ENCODE measurements around the gene ST8SIA4. TPM values are rescaled to one million over a fixed set of nuclear protein-coding genes. Genes with fewer than 3 reads are reported as not detected.

Gene ST8SIA4
- total and polyA plus RNA-seq, 2 experiments from 2014 or later, result 3.1 to 6.0 TPM

DNA sequence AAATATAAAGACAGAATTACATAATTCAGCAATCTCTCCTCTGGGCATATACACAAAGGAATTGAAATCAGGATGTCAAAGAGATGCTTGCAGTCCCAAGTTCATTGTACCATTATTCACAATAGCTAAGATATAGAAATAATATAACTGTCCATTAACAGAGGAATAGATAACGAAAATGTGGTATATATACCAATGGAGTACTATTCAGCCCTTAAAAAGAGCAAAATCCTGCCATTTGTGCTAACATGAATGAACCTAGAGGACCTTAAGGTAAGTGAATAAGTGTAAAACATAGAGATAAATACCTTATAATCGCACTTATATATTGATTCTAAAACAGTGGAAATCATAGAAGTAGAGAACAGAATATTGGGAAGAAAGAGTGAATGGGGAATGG lies 7.0 kb downstream of the ST8SIA4 start:
- Histone ChIP-seq H3K4me3 (no peak overlapping the region), H3K9me2 (replicated peaks; ENCODE audit: insufficient read depth) (no peaks in the 10 kb centered on the region), H3K27ac (no peak overlapping the region), H3K79me2 (no peaks in the 10 kb centered on the region), H3K36me3 (replicated peaks; ENCODE audit: insufficient read depth, low read depth) (no peaks in the 10 kb centered on the region), H3K9me3 (ENCODE audit: low read depth) (no peaks in the 10 kb centered on the region), H3K4me2 (no peak overlapping the region), H3K27me3 (no peaks in the 10 kb centered on the region), H3K4me1 (ENCODE audit: insufficient read depth) (no peaks in the 10 kb centered on the region), H4K20me1 (ENCODE audit: insufficient read depth, poor library complexity, severe bottlenecking) (no peaks in the 10 kb centered on the region), H2AFZ (no peak overlapping the region)
- 84% methylated on average over 2 of the region's 2 CpGs for WGBS (ENCODE audit: low lambda C conversion rate, missing lambda C conversion rate)
- no peak for DNase-seq (ENCODE audit: low spot score)
- TF ChIP-seq EZH2phosphoT487 (IDR thresholded peaks at IDR 0.05; ENCODE audit: low read depth, severe bottlenecking, unreplicated experiment) (no peak), EZH2 (IDR thresholded peaks at IDR 0.05; ENCODE audit: borderline replicate concordance) (no peak)

DNA sequence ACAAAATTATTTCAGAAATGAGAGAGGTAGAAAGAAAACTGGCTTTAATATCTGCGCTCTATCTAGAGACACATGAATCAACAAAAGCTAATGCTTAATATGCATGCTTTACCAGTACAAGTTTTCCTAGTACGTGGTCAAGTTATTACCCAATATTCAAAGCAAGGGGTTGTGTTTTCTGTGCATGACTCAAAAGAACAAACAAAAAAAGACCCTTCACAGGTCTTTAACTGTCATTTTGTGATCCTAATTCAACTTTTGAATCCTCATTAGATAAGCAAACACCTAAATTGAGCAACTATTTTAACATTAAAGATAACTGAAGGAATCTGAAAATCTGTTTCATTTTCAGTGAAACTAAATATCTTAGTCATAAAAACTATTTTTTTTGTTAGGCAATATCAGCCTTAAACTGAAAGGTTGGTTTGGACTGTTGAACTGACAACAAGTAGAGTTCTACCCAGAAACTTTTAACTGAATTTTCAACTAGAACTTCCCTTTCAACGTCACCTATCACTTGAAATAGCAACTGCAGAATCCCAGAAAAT lies 12.5 kb downstream of the ST8SIA4 start:
- no peaks in the 10 kb centered on the region for H4K20me1 ChIP-seq (ENCODE audit: insufficient read depth, poor library complexity, severe bottlenecking)
- no peak overlapping the region for H3K4me3 ChIP-seq
- TF ChIP-seq EZH2phosphoT487 (IDR thresholded peaks at IDR 0.05; ENCODE audit: low read depth, severe bottlenecking, unreplicated experiment) (no peak), EZH2 (IDR thresholded peaks at IDR 0.05; ENCODE audit: borderline replicate concordance) (no peak)
- TF ChIP-seq, protein P1, sequence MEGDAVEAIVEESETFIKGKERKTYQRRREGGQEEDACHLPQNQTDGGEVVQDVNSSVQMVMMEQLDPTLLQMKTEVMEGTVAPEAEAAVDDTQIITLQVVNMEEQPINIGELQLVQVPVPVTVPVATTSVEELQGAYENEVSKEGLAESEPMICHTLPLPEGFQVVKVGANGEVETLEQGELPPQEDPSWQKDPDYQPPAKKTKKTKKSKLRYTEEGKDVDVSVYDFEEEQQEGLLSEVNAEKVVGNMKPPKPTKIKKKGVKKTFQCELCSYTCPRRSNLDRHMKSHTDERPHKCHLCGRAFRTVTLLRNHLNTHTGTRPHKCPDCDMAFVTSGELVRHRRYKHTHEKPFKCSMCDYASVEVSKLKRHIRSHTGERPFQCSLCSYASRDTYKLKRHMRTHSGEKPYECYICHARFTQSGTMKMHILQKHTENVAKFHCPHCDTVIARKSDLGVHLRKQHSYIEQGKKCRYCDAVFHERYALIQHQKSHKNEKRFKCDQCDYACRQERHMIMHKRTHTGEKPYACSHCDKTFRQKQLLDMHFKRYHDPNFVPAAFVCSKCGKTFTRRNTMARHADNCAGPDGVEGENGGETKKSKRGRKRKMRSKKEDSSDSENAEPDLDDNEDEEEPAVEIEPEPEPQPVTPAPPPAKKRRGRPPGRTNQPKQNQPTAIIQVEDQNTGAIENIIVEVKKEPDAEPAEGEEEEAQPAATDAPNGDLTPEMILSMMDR (IDR thresholded peaks at IDR 0.05; ENCODE audit: poor library complexity), result no peak
- peak overlapping the region; percentile 10 for H2AFZ ChIP-seq
- no peaks in the 10 kb centered on the region for H3K9me3 ChIP-seq (ENCODE audit: low read depth)
- no peak for DNase-seq (ENCODE audit: low spot score)
- no peaks in the 10 kb centered on the region for H3K36me3 ChIP-seq (replicated peaks; ENCODE audit: insufficient read depth, low read depth)
- no peaks in the 10 kb centered on the region for H3K9me2 ChIP-seq (replicated peaks; ENCODE audit: insufficient read depth)
- 54% methylated on average over 3 of the region's 3 CpGs for WGBS (ENCODE audit: low lambda C conversion rate, missing lambda C conversion rate)
- H3K27ac ChIP-seq, result peak overlapping the region; percentile 25
- H3K27me3 ChIP-seq, result no peaks in the 10 kb centered on the region
- H3K4me1 ChIP-seq (ENCODE audit: insufficient read depth), result no peaks in the 10 kb centered on the region
- peak overlapping the region; percentile 10 for H3K4me2 ChIP-seq
- no peaks in the 10 kb centered on the region for H3K79me2 ChIP-seq

DNA sequence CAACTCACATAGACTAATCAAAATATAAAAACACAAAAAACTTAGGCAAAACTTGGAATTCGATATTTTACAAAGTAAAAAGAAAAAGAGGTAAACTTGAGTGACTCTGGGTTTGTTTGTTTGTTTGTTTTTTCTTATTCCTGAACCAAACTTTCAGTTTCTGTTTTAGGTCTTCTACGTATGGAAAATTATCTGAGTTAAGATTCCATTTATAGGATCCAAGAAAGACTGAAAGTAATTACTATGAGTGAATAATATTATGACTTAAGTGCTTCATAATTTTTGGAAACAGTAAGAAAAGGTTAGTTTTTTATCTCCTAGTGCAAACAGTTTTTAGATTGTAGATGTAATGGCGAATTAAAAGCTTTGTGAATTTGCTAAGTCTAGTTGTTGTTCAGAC lies 13.2 kb downstream of the ST8SIA4 start:
- Histone ChIP-seq H3K27me3 (no peaks in the 10 kb centered on the region), H3K9me2 (replicated peaks; ENCODE audit: insufficient read depth) (no peaks in the 10 kb centered on the region), H3K4me2 (peak overlapping the region; percentile 10), H3K27ac (peak overlapping the region; percentile 25), H3K4me1 (ENCODE audit: insufficient read depth) (no peaks in the 10 kb centered on the region), H4K20me1 (ENCODE audit: insufficient read depth, poor library complexity, severe bottlenecking) (no peaks in the 10 kb centered on the region), H3K9me3 (ENCODE audit: low read depth) (no peaks in the 10 kb centered on the region), H2AFZ (peak overlapping the region; percentile 10), H3K4me3 (no peak overlapping the region), H3K36me3 (replicated peaks; ENCODE audit: insufficient read depth, low read depth) (no peaks in the 10 kb centered on the region), H3K79me2 (no peaks in the 10 kb centered on the region)
- 82% methylated on average over 3 of the region's 3 CpGs for WGBS (ENCODE audit: low lambda C conversion rate, missing lambda C conversion rate)
- TF ChIP-seq EZH2phosphoT487 (IDR thresholded peaks at IDR 0.05; ENCODE audit: low read depth, severe bottlenecking, unreplicated experiment), result no peak
- TF ChIP-seq EZH2 (IDR thresholded peaks at IDR 0.05; ENCODE audit: borderline replicate concordance), result no peak
- TF ChIP-seq, protein P1 (IDR thresholded peaks at IDR 0.05; ENCODE audit: poor library complexity), result no peak
- DNase-seq (ENCODE audit: low spot score), result no peak

DNA sequence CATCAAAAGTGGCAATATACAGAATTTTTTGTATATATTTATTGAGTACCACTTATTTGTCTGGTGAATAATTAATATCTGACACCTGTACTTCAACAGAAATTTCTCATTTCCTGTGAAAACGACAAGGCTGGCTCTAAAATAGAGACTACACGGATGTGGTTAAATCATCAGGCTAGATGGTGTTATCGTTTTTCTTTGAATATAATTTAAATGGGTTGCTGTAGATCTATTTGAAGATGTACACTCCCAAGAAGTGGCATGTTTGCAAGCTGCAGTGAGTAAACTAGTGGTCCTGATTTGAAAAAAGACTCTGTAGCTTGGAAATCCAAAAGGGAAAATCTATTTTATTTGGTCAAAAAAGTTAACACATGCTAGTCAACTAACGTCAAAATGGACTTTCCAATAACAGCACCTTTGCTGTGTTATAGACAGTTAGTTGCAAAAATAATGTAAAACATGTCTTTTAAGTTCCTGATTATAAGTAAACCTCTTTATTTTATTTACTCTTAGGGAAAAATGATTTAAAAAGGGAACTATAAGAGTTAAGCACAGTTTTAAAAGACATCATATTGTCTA lies 13.8 kb downstream of the ST8SIA4 start:
- Histone ChIP-seq H2AFZ (no peak overlapping the region), H3K4me3 (no peak overlapping the region), H3K4me1 (ENCODE audit: insufficient read depth) (no peaks in the 10 kb centered on the region), H3K27ac (no peak overlapping the region), H4K20me1 (ENCODE audit: insufficient read depth, poor library complexity, severe bottlenecking) (no peaks in the 10 kb centered on the region), H3K27me3 (no peaks in the 10 kb centered on the region), H3K79me2 (no peaks in the 10 kb centered on the region), H3K4me2 (no peak overlapping the region), H3K9me3 (ENCODE audit: low read depth) (no peaks in the 10 kb centered on the region), H3K9me2 (replicated peaks; ENCODE audit: insufficient read depth) (no peaks in the 10 kb centered on the region), H3K36me3 (replicated peaks; ENCODE audit: insufficient read depth, low read depth) (no peaks in the 10 kb centered on the region)
- DNase-seq (ENCODE audit: low spot score), result no peak
- TF ChIP-seq EZH2phosphoT487 (IDR thresholded peaks at IDR 0.05; ENCODE audit: low read depth, severe bottlenecking, unreplicated experiment) (no peak), EZH2 (IDR thresholded peaks at IDR 0.05; ENCODE audit: borderline replicate concordance) (no peak)
- TF ChIP-seq, protein P1 (IDR thresholded peaks at IDR 0.05; ENCODE audit: poor library complexity), result no peak
- 85% methylated on average over 4 of the region's 4 CpGs for WGBS (ENCODE audit: low lambda C conversion rate, missing lambda C conversion rate)

All from hepatocyte (in vitro differentiated cells).